HepG2 (cell line): ENCODE data around the gene OR4D5. TPM values are rescaled to one million over a fixed set of nuclear protein-coding genes. Genes with fewer than 3 reads are reported as not detected.

Source experiments
- ATAC-seq: fragments of 200-7000 bp; cut with Tn5 transposase; 3 replicates; pipeline ENCODE4 v1.9.1; 2020; ENCODE audit warnings: mild to moderate bottlenecking, moderate library complexity
- BruUV-seq: library from RNA; stranded (reverse); fragments of 400-500 nt; replicated peaks from 2 replicates; lab custom pipeline; 2021; lab: Mats Ljungman, UMichigan
- CTCF ChIA-PET: fragments of 300-600 bp; formaldehyde crosslinking; extraction: SDS; loops from one replicate; lab custom pipeline; 2021; ENCODE audit warnings: low total read pairs, inconsistent platforms, low intra/inter-chr PET ratio; lab: Yijun Ruan, JAX
- POLR2A ChIA-PET: fragments of 350-600 bp; sonication (Branson Sonifier 250); formaldehyde crosslinking; loops from one replicate; lab custom pipeline; 2020; ENCODE audit warnings: antibody characterized with exemption, inconsistent platforms; lab: Yijun Ruan, JAX
- DNase-seq: peaks from one replicate; pipeline ENCODE4 v3.0.0-alpha.2; 2015; ENCODE audit warnings: low spot score
- FAIRE-seq: peaks from 3 replicates; lab custom pipeline; 2011; peaks lifted over from hg19 to GRCh38; lab: Jason Lieb, UNC
- H2AFZ ChIP-seq: one replicate; pipeline ENCODE4 v1.6.1; 2011; ENCODE audit warnings: low read length, inconsistent platforms
- H3K27ac ChIP-seq: fragments of 300-600 bp; 3 replicates; pipeline ENCODE4 v1.8.0; 2011; ENCODE audit warnings: mixed run types, mild to moderate bottlenecking, mixed read lengths, low read length, inconsistent platforms; ENCODE audit not compliant: insufficient read depth; ENCODE audit errors: extremely low read length
- H3K27me3 ChIP-seq, 2 experiments: fragments of 200-600 bp in 1 of 2; 2 replicates in 1 of 2; 3 replicates in 1 of 2; pipeline versions ENCODE4 v1.6.0 to v1.8.0; 2011; ENCODE audit warnings: low read length in 2 of 2, mild to moderate bottlenecking in 2 of 2, moderate library complexity in 2 of 2, inconsistent platforms in 1 of 2; ENCODE audit not compliant: insufficient read depth in 2 of 2, control insufficient read depth in 1 of 2
- H3K36me3 ChIP-seq, 2 experiments: fragments of 200-600 bp in 1 of 2; replicated peaks in 1 of 2; 2 replicates in 1 of 2; 3 replicates in 1 of 2; pipeline versions ENCODE4 v1.5.1 to v1.8.0; 2011; ENCODE audit warnings: low read length in 2 of 2, inconsistent platforms in 1 of 2; ENCODE audit not compliant: insufficient read depth in 2 of 2, control insufficient read depth in 1 of 2
- H3K4me1 ChIP-seq: 2 replicates; pipeline ENCODE4 v1.5.1; 2012; ENCODE audit warnings: low read length, inconsistent platforms; ENCODE audit not compliant: insufficient read depth
- H3K4me2 ChIP-seq: 2 replicates; pipeline ENCODE4 v1.6.0; 2011; ENCODE audit warnings: low read depth, low read length, inconsistent platforms
- H3K4me3 ChIP-seq, 3 experiments: fragments of 200-600 bp in 1 of 3; sonication (generic), shearing (Covaris generic) in 1 of 3; replicated peaks in 1 of 3; 2 replicates each; pipeline ENCODE4 v1.5.1; 2011 to 2016; ENCODE audit warnings: low read length in 3 of 3, inconsistent platforms in 2 of 3, low read depth in 2 of 3, mild to moderate bottlenecking in 2 of 3, control low read depth in 1 of 3, mixed read lengths in 1 of 3; ENCODE audit not compliant: insufficient read depth in 1 of 3
- H3K79me2 ChIP-seq: one replicate; pipeline ENCODE4 v1.6.1; 2011; ENCODE audit warnings: low read length, inconsistent platforms; ENCODE audit not compliant: insufficient read depth
- H3K9ac ChIP-seq: 2 replicates; pipeline ENCODE4 v1.6.0; 2011; ENCODE audit warnings: mild to moderate bottlenecking, low read depth, low read length, inconsistent platforms; ENCODE audit not compliant: insufficient read depth
- H3K9me3 ChIP-seq: 2 replicates; pipeline ENCODE4 v1.5.1; 2012; ENCODE audit warnings: mild to moderate bottlenecking, low read length
- H4K20me1 ChIP-seq: 2 replicates; pipeline ENCODE4 v1.6.0; 2011; ENCODE audit warnings: inconsistent platforms, mild to moderate bottlenecking, low read length, moderate library complexity; ENCODE audit not compliant: insufficient read depth
- BCL3 ChIP-seq: sonication (generic); formaldehyde crosslinking; IDR thresholded peaks from 2 replicates; pipeline ENCODE4 v1.5.1; 2020; ENCODE audit warnings: mild to moderate bottlenecking, missing genetic modification reagents, moderate library complexity
- FOXK1 ChIP-seq: sonication (generic); formaldehyde crosslinking; IDR thresholded peaks from 2 replicates; pipeline ENCODE4 v1.4.0; 2020; ENCODE audit warnings: low read depth, missing genetic modification reagents, borderline replicate concordance
- ISL2 ChIP-seq: sonication (generic); formaldehyde crosslinking; IDR thresholded peaks from 2 replicates; pipeline ENCODE4 v1.5.0; 2020; ENCODE audit warnings: missing genetic modification reagents
- NCOA2 ChIP-seq: sonication (generic); formaldehyde crosslinking; IDR thresholded peaks from 2 replicates; pipeline ENCODE4 v1.8.0; 2022; ENCODE audit warnings: inconsistent platforms
- SOX5 ChIP-seq: IDR thresholded peaks from 2 replicates; pipeline ENCODE4 v1.6.1; 2016; ENCODE audit warnings: borderline replicate concordance
- TAF15 ChIP-seq: fragments of 200-400 bp; formaldehyde crosslinking; IDR thresholded peaks from one replicate; pipeline ENCODE4 v1.6.1; 2018; ENCODE audit warnings: mild to moderate bottlenecking, low read depth, low read length; ENCODE audit not compliant: poor library complexity, severe bottlenecking
- U2AF1 ChIP-seq: fragments of 200-400 bp; formaldehyde crosslinking; optimal IDR thresholded peaks from 2 replicates; pipeline ENCODE3; 2017; ENCODE audit warnings: mild to moderate bottlenecking, low read depth, low read length
- ZNF354B ChIP-seq: sonication (generic); formaldehyde crosslinking; IDR thresholded peaks from 2 replicates; pipeline ENCODE4 v1.8.0; 2022; ENCODE audit warnings: mild to moderate bottlenecking, missing genetic modification reagents
- ZNF724P ChIP-seq: sonication (generic); formaldehyde crosslinking; IDR thresholded peaks from 2 replicates; pipeline ENCODE4 v1.8.0; 2022; ENCODE audit warnings: missing genetic modification reagents, borderline replicate concordance
- WGBS: methylation state at CpG from one replicate; pipeline ENCODE4 v1.1.6; 2017; ENCODE audit warnings: low lambda C conversion rate; 5-methylcytosine and 5-hydroxymethylcytosine counted together
- in situ Hi-C: cut with HindIII; loops from 2 replicates; pipeline ENCODE4 v1.10.0; 2017; ENCODE audit warnings: low pct_unique_long_range_greater_than_20kb; ENCODE audit not compliant: extremely low pct_ligation_motif_present
- intact Hi-C: fragments of 100-400 bp; cut with micrococcal nuclease; formaldehyde crosslinking; loops from one replicate; pipeline ENCODE4 v1.10.0; 2022; ENCODE audit not compliant: unreplicated experiment
- polyA plus RNA-seq, 8 experiments: library from polyadenylated mRNA; depleted of rRNA in 3 of 8; stranded (reverse) in 7 of 8; unstranded in 1 of 8; fragments of >200 nt; fragmentation: Illumina TruSeq in 4 of 8; extraction: Trizol in 4 of 8; gene quantifications; 2 replicates each; pipeline versions ENCODE4 v1.2.1 to v1.2.3, GENCODE V29; 2011 to 2016; ENCODE audit warnings: low read depth in 4 of 8, missing spikeins in 1 of 8, mixed read lengths in 1 of 8; ENCODE audit not compliant: insufficient read depth in 1 of 8
- total RNA-seq, 5 experiments: library from RNA; depleted of rRNA; stranded (reverse); fragments of >200 nt; fragmentation: Illumina TruSeq; extraction: Trizol; gene quantifications; 2 replicates each; pipeline ENCODE4 v1.2.3, GENCODE V29; 2016; ENCODE audit warnings: low read depth in 1 of 5

Gene OR4D5
- total and polyA plus RNA-seq, 2 of the 13 experiments (the other 11 are each of a cell fraction or from before 2014, with no cell fraction given): not detected

- no peak for TF ChIP-seq ZNF724P (CRISPR knock-in tag)
- no peak for TF ChIP-seq SOX5 (CRISPR knock-in tag)
- TF ChIP-seq ISL2 (CRISPR knock-in tag): no peak
- TF ChIP-seq FOXK1 (CRISPR knock-in tag): no peak
- TF ChIP-seq NCOA2 (CRISPR knock-in tag): no peak
- no peak for TF ChIP-seq U2AF1
- TF ChIP-seq ZNF354B: no peak
- no peak for TF ChIP-seq TAF15
- TF ChIP-seq, all 625 proteins: peak for 0
Observed at GRCh38 chr11:123942413-123942812, 3.0 kb downstream of the OR4D5 start (continued).

GRCh38 chr11:123943738-123944137 is 4.3 kb downstream of the OR4D5 start, which contains the start of gene OR6T1:
OR6T1 (minus strand) TSS chr11:123943838; CDS start chr11:123943838, 0 bp downstream.
- no peak within 1 kb of the TSS for H3K4me2 ChIP-seq
- no peaks in the 10 kb centered on the region for H4K20me1 ChIP-seq
- no peak within 1 kb of the TSS for H3K27ac ChIP-seq
- ATAC-seq (no peak), DNase-seq (no peak), FAIRE-seq (no peak)
- no peak within 1 kb of the TSS for H2AFZ ChIP-seq
- H3K4me1 ChIP-seq: no peaks in the 10 kb centered on the region
- intact Hi-C loops (no loop called here), in situ Hi-C loops (no loop called here)
- BruUV-seq: no TSS peak
- H3K79me2 ChIP-seq: no peaks in the 10 kb centered on the region
- TF ChIP-seq BCL3 (CRISPR knock-in tag): no peak
- no peak within 1 kb of the TSS for H3K9ac ChIP-seq
- H3K27me3 ChIP-seq: no peaks in the 10 kb centered on the region
- POLR2A ChIA-PET: no interaction called here
- CTCF ChIA-PET: no interaction called here
- peaks cover 25% of the 10 kb centered on the region for H3K9me3 ChIP-seq
- 9% methylated on average over 3 of the region's 3 CpGs for WGBS
- no peak within 1 kb of the TSS for H3K4me3 ChIP-seq
- H3K36me3 ChIP-seq: no peaks in the 10 kb centered on the region
